GM12892 (cell line): Measurements from ENCODE around the gene NT5C.

Source experiments
- DNase-seq: peaks from one replicate; pipeline ENCODE4 v3.0.0; 2011; ENCODE audit not compliant: insufficient read length
- FAIRE-seq: peaks from 2 replicates; lab custom pipeline; 2011; peaks lifted over from hg19 to GRCh38; lab: Jason Lieb, UNC
- POLR2A ChIP-seq: IDR thresholded peaks from 2 replicates; pipeline ENCODE4 v1.6.1; 2011; ENCODE audit warnings: low read depth, low read length, control low read depth
- POLR2AphosphoS5 ChIP-seq: IDR thresholded peaks from 2 replicates; pipeline ENCODE4 v1.6.1; 2011; ENCODE audit warnings: low read depth, low read length, control low read depth
- TAF1 ChIP-seq: IDR thresholded peaks from 2 replicates; pipeline ENCODE4 v1.6.1; 2011; ENCODE audit warnings: low read depth, mild to moderate bottlenecking, control low read depth, low read length, borderline replicate concordance

Gene NT5C

DNA sequence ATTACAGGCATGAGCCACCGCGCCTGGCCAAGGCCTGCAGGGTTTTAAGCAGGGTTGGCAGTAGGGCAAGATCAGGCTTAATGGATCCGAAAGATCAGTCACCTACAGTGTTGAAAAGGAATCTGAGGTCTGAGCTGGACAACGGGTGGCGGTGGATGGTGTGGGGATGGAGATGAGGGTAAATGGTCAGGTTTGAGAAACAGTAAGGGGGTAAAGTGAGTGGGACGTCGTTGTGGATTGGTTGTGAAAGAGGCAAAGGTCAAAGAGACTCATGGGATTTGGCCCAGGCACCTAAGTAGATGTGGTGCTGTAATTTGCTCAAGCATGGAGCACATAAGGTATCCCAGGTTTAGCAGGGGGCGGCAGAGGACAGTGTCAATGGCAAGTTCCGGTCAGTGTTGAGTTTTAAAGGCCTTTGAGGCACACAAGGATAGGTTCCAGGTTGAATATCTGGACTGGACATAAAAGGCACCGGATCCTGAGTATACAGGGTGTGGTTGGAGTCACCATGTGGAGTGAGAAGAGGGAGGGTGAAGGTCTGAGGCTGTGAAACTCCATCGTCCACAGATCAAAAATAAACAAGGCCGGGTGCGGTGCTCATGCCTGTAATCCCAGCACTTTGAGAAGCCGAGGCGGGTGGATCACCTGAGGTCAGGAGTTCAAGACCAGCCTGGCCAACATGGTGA is 44.9 kb downstream of the NT5C start:
- no peak for TF ChIP-seq TAF1
- no peak for TF ChIP-seq POLR2AphosphoS5
- TF ChIP-seq POLR2A = no peak
- FAIRE-seq = no peak
- no peak for DNase-seq

DNA sequence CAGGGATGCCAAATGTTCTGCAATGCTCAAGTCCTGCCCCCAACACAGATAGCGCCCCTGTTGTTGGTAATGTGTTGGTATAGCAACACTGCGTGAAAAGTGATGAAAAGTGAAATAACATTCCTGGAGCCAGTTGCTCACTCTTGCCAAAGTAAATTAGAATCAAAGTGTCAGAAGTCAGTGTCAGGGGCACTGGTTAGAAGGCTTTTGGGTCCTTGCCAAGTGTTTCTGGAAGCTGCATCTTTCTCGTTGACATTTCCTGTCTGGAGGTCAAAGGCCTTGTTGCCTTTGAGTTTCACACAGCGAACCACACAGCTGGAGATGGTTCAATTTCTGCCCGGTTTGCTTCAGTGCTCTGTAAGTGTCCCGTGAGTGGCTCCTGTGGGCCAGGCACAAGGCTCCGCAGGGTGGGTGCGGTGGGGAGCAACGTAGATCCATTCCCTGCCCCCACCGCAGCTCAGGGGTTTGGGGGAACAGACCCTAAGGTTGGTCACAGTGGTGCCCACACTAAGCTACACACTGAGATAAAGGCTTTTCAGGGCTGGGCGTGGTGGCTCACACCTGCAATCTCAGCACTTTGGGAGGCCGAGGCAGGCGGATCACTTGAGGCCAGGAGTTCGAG is 47.4 kb downstream of the NT5C start:
- DNase-seq (no peak), FAIRE-seq (no peak)
- TF ChIP-seq TAF1 = no peak
- TF ChIP-seq POLR2AphosphoS5 = no peak
- no peak for TF ChIP-seq POLR2A

DNA sequence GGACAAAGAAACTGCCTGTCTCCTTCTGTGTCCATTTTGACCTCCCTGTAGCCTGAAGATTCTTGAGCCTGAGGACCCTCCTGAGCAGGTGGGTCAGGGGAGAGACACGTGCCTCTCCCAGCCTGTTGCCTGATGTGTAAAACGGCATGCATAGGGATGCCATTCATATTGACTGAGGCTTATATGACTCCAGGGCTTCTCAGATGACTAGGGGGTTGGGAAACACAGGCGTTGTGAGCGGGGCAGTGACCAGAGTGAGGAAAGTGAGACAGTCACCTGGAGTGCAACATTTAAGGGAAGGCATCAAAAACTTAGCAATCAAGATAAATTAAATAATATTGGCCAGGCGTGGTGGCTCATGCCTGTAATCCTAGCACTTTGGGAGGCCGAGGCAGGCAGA is 48.9 kb downstream of the NT5C start:
- DNase-seq = no peak
- FAIRE-seq = no peak
- no peak for TF ChIP-seq TAF1
- TF ChIP-seq POLR2A = no peak
- no peak for TF ChIP-seq POLR2AphosphoS5

DNA sequence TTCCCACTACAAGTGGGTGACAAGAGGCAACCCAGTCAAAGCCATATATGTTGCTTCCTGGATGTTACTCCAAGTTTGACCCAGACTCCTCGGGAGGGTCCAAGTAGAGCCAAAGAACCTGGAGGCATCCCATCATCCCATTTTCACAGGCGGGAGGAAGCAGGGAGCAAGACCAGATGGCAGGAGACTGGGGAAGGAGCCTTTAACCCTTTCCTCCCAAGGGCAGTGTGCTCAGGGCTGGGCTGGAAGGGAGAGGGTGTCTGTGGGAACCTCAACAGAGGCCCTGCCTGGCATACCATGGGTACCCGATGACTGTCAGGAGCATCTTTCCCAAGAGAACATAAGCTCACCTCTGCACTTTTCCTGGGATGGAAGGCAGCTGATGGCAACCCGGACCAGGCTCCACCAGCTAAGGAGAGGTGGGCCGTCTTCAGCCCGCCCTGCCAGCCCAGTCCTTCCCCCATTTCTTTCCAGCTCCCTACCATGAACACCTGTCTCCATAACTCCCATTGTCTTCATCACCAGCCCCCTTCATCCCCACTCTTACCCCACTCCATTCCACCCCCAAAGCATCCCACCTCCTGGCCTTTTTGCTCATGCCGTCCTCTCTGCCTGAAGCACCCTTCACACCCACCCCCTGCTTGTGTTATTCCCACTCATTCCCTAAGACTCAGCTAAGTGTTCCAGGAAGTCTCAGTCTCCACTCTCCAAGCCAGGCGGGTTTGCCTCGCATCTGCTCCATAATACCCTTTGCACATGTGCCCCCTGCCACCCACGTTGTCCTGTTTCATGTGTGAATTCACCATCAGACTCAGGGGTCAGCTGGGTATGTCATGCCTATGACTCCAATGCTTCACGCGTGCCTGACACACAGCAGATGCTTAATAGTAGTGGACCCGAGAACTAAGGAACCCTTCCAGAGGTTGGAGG is 49.7 kb downstream of the NT5C start:
- TF ChIP-seq POLR2AphosphoS5 (no peak), POLR2A (no peak)
- no peak for FAIRE-seq
- no peak for DNase-seq
